GM19324 (cell line): Measurements from ENCODE around the gene FGGY.

Experiments used
- ATAC-seq: cut with Tn5 transposase; IDR thresholded peaks from one replicate; pipeline ENCODE4 v1.9.1; 2021; ENCODE audit warnings: mild to moderate bottlenecking, moderate library complexity; ENCODE audit not compliant: unreplicated experiment, low FRiP score

FGGY gene

DNA sequence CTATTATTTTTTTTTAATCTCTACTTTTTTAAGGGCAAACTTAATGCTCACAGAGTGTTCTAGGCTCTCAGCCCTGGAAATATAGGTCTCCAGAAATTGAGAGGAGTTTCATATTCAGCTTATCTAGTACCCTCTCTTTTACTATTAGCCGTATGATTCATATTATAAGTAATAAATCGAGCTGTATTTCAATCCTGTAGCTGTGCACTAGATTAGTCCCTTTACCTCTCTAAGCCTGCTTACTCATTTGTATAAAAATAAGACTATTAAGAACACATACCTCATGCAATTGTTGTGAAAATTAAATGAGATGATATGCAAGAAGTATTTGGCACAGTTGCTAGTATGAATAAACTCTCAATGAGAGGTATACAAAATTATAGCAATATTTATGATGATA, 389.7 kb downstream of the FGGY start:
- no peak for ATAC-seq

DNA sequence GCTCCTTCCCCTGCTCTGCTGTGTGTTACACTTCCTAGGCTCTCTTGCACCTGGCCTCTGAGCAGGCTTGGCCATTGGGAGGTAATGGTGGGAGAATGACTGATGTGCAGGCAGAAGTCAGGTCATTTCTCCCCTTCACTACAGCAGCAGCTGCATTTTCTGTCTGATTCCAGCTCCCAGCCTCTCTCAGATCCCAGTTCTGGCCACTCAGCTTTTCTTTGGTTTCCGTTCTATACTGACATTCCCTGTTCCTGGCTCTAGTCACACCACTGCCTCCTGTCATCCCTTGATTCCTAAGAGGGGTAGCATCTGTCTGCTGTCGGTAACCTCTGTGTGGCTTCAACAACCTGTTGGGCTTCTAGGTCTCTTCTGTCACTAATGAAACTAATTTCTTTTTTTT, 390.2 kb downstream of the FGGY start:
- ATAC-seq = no peak

DNA sequence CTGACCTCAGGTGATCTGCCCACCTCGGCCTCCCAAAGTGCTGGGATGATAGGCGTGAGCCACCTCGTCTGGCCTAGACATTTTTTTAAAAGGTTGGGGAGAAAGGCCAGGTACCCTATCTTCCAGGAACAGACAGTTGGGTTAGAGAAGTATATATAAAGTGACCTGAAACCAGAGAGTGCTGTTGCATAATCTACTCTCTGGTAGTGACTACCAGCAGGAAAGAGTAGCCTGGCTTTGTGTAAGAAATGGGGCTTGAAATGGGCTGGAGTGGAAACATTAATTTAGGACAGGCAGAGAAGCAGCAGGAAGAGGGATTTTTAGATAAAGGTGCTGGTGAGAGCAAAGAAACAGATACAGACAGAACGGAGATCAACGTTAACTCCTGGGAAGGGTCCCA, 392.1 kb downstream of the FGGY start:
- ATAC-seq = no peak

DNA sequence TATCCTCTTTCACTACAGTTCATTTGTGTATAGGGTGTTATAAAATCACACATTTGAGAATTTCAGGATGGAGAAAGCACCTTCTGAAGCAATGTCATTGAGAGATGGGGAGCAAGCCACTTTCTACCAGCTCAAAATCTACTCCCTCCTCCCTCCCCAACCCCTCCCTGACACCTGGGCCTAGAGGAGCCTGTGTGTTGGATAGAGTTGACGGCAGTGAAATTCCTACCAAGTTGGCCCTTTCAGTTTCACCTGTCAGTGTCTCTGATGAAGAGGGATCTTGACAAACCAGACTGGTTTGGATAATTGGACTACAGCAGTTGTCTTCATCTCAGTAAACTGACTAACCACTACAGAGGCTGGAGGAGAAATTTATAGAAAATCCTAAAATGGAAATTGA, 392.8 kb downstream of the FGGY start:
- no peak for ATAC-seq

DNA sequence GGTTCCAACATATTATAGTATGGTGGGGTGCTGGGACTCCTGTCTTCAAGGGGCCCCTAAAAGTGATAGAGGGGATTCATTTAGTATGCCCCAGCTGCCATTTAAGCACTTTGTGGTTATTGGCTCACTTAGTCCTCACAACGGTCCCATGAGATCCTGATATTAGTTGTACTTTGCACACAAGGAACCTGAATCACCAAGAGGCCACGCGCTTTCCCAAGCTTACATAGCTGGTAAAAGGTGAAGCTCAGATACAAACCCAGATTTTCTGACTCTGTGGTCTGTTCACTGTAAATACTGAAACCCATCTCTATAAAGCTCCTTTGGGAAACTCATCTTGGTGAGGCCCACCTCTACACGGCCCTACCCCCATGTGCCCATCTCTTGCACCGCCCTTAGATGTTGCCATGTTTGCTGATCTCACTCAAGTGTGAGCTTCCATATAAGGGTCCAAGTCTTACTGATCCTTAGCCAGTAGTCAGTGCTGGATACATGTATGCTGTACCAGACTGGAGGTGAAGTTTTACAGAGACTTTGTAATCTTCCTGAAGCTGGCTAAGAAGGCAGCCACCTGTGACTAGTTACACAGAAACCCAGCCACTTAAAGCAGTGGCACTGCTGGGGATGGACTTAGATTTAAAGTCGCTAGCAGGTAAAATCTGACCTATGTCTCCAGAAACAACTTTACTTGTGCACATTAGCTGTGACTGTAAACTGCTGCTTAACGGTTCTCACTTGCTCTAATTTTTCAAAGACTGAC, 393.5 kb downstream of the FGGY start:
- ATAC-seq = no peak

DNA sequence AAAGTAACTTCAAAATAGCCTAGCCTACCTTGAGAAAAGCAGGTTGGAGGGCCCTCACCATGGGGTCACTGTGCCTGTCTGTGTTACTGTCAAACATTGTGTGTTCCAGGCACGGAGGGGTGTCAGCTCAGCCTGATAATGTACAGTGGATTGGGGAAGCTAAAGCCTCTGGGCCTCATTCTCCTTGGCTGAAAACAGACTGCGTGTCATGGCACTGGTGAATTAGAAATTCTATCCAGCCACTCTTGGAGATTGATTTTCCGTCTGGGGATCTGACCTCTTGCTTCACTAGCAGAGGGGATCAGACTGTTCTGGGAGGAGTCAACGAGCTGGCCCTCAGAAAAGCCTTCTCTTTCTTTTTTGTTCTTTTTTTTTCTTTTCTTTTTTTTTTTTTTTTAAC, 394.4 kb downstream of the FGGY start:
- ATAC-seq = no peak

DNA sequence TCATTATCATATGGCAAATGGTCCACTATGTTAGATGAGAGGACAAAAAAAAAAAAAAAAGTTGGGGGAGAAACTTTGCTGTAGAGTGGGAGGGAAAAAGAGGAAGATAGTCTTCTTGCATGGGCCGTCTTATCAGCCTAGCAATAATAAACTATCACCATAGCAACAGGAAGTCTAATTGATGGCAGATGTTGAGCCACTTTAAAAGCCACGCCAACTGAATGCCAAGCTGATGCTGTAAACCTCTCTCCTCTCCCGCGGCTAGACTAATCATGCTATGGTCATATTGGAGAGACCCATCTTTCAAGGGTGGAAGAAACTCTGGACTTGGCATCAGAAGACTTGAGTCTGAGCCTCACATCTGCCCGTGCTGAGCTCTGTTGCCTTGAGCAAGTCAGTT, 395.7 kb downstream of the FGGY start:
- no peak for ATAC-seq

DNA sequence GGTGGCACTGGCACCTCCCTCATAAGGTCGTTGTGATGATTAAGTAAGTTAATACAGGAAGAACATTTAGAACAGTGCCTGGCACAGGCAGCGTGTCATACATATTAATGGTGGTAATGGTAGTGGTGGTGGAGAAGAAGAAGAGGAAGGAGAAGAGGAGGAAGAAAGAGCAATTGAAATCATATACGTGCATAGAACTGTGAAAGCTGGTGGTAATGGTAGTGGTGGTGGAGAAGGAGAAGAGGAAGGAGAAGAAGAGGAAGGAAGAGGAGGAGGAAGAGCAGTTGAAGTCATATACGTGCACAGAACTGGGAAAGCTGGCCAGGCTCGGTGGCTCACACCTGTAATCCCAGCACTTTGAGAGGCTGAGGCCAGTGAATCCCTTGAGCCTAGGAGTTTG, 396.5 kb downstream of the FGGY start:
- ATAC-seq = no peak

DNA sequence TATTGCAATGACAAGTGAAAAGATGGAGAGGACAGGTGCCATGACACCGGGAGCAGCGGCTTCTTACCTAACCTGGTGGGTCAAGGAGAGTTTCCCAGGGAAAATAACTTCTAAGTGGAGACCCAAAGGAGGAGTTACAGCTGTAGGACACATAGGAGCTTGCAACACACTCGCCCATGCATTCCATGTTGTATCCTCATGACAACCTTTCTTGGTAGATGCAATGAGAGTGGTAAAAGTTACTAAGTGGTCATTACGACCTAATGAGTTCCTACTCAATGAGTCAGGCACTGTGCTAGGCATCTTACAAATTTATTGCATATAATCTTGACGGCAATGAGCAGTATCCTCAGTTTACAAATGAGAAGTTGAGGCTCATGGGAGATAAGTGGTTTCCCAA, 398.4 kb downstream of the FGGY start:
- no peak for ATAC-seq

DNA sequence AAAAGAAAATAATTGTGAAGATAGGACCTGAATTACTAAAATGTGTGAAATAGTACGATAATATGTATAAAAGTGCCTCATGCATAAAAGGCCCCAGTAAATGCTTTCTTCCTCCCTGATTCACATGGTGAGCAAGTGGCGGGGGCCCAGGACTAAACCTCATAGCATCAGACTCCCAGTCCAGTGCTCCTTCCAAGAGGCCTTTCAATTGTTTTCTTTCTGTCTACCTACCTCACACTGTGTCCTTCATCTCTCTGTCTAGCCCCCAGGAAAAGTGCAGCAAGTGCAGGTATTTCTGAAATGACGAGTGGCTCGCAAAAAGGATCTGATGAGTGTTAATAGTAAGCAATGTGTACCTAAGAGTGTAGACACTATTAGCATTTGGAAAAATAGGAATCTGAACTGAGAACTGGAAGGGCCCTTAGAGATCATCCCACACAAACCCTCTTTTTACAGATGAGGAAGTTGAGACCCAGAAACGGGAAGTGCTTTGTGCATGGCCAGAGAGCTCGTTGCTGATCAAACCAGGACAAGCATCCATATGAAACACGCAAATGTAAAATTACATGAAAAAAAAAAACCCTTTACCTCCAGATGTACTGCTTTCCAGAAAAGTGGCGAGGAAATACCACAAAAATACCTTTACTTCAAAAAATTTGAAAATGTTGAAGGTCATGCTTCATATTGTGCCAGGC, 399.7 kb downstream of the FGGY start:
- ATAC-seq = peak; percentile 27

DNA sequence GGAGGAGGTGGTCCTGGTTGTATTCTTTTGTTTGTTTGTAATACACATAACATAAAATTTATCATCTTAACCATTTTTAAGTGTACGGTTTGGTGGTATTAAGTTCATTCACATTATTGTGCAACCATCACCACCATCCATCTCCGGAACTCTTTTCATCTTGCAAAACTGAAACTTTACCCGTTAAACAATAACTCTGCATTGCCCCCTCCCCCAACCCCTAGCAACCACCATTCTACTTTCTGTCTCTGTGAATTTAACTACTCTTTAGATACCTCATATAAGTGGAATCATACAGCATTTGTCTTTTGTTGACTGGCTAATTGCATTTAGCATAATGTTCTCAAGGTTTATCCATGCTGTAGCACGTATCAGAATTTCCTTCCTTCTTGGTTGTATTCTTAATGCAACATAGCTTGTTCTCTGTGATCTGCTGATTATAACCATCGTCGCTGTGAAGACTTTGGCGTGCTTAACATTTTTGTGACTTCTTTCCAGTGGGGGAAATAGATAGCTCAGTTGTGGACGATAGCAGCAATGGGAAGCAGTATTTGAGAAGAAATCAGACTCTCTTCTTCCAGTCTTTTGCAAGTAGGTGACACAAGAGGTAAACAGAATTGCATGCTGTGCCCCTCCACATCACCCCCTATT, 400.4 kb downstream of the FGGY start:
- peak; percentile 48 for ATAC-seq

DNA sequence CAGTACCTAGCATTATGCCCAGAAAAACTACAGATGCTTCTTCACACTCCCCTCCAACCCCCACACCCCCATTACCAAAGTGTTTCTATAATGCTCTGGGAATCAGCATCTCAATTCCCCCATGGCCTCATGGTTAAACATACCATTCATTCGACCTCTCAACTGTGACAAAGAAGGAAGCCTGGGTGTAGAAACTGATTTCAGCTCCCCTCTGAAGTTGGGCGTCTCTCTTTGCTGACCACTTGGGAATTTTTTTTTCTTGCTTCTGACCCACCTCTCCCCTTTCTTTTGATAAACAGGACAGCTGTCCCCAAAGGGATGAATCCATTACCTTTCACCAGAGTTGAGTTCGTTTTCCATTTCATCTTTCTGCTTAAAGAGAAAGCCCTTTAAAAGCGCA, 401.5 kb downstream of the FGGY start:
- ATAC-seq = no peak

DNA sequence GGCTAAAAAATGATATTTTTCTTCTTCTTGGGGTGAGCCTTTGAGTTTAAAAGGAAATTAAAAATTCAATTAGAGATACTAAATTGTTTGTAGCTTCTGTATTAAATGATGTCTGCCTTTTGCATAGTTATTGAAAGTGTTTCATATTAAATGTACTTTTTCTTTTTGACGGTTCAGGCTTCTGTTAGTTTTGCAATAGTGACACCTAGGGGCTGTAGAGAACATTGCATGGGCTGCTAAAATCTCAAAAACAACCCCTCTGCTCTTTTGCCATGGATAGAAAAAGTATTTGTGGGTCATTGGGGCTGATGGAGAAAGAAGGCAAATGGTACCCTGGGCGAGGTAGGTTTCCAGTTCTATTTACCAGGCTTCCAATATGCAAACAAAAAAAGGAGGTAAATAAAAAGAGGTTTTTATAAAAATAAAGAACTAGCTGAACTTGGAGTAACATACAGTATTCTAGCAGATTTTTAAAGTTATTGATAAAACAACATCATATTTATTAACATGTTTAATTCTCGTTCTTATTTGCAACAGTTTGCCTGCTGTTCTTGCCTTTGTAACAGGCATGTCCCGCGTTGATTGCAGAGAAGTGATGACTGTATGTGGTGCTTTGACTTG, 402.4 kb downstream of the FGGY start:
- ATAC-seq = no peak

DNA sequence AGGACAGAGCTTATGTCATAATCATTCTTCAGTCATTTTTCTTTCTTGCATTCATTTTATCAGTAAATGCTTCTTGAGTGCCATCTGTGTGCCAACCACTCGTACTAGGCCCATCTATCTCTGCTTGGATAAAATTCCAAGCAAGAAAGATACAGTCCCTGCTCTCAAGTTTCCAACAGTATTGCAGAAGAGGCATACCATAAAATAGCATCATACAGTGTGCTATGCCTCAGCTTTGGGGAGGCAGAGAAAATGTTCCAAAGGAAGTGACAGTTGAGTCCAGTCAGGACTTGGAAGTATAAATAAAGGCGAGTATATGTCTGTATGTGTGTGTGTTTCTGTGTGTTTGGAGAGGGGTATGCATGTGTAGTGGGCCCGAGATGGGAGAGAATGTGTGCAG, 404.5 kb downstream of the FGGY start:
- no peak for ATAC-seq

DNA sequence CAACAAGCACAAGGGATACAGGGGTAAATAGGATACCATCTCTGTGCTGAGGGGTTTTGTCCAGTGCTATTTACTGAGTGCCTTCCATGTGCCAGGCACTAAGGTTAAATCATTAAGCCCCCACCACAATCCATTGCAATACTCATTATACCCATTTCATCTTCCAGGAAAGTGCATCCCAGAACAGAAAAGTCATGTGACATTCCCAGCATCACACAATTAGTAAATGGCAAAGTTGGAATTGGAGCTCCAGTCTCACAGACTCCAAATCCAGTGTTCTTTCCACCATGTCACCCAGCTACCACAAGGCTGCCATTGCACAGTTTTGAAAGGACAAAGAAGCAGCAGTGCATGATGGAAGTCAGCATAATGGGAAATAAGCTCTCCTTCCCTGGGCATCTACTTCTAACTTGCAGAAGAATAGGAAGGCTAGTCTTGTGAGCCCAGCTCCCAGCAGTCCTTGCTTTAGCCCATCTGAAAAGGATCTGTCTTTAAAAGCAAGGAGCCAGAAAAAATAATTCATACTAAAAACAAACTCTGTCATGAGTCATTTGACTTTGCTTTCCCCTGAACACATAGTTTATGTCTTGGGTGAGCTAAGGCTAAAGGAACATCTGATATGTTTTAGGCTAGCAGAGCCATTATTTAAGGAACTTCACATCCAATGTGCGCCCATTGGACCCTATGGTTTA, 406.5 kb downstream of the FGGY start:
- no peak for ATAC-seq

DNA sequence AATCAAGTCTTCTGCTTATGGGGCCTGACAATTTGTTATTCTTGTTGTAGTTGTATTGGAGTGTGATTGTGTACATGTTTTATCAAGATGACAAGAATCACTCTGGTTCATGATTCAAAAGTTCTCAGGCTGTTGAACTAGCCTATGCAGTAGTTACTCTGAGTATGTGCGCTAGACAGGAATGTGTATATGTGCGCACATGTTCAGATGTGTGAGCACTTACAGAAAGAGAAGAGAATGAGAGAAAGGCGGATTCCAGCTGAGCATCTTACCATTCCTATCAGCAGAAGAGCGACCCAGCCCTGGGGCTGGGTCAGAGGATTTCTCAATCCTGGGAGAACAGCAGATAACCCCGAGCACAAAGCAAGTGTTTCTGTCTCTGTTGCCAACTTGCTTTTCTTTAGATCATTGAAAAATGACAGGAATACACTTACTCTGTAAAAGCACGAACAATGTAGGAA, 407.1 kb downstream of the FGGY start:
- no peak for ATAC-seq

DNA sequence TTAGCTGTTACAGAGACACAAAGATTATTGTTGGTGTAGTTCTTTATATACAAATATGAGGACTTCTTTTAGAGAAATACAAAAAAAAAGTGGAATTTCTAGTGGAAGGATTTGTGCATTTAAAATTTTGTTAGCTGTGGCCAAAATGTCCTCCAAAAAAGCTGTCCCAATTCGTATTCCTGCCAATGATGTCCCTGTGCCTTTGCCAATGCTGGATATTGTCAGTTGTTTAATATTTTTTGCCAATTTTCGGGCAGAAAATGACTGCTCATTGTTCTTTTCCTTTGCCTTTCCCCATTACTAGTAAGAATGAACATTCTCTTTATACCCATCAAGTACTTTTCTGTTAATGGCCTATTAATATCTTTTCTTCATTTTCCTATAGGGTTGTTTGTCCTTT, 407.8 kb downstream of the FGGY start:
- ATAC-seq = no peak

DNA sequence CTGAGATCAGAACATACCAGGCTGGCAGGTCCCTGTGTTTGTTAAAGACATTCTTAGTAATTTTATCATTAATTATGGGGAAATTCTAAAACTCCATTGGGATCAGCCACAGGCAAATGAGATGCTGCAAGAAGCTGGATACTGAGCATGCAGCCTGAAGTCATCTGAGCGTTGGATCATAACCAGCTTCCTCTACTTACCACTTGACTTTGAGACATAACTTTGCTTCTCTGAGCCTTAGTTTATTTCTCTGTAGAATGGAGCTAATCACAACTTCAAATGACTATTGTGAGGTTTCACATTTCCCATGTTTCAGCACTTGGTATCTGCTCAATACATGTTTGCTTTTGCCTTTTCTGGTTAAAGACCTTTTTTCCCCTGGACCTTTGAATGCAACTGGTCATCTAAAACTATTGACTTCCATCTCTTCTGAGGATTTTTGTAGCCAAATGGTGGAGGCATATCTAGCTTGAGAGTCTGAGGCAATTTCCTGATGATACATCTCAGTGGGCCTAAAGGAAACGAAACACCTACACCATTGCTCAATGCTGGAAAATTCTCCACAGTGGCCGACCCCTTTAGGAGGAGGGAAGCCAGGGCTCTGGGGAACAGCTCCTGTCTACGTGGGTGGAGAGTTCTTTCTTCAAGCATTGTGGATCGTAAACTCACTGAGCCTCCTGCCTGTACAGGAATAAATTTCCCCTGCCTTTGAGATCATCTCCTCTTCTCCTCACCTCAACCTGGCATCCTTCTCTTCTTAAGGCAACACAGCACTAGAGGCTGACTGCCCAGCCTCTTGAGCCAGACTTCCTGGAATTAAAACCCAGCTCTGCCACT, 408.8 kb downstream of the FGGY start:
- no peak for ATAC-seq

DNA sequence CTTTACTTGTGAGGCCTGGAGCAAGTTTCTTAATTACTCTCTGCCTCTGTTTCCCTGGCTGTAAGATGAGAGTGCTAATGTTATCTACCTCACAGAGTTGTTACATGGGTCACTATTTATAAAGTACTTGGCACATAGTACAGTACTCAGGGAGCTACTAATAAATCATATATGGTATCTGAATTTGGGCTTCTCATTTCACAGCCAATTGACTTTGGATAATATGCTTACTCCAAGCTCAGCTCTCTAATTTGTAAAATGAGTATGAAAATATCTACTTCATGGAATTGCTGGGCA, 409.4 kb downstream of the FGGY start:
- ATAC-seq = no peak

DNA sequence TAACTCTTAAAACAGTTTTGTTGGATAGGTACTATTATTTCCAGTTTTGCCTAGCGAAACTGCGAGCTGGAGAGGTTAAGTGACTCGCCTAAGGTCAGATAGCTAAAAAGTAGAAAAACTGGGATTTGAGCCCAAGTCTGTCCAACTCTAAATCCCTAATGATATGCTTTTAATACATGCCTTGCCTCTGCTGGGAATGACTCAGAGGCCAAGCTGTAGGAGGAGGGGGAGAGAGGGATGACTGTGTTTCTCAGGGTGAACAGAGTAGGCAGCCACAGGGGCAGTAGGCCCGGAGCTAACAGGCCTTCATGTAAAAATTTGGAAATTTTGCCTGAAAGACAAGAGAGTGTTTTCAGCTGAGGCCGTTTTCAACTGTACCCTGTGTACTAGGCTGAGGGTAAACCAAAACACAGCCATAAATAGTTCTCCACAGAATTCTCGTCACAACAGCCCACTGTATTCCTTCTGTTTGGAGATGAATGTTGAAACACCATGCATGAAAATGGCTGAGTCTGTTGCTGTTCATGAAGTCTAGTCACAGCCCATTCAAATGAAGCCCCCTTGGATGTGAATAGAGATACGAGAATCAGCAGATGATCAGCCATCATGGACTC, 410.4 kb downstream of the FGGY start:
- no peak for ATAC-seq
